ENCODE data around the gene BHLHE23.

GRCh38 chr20:62980380-62980960 is 26.3 kb downstream of the BHLHE23 start:
- no peak for TF ChIP-seq JUND (IDR thresholded peaks at IDR 0.05)
- no peak for TF ChIP-seq SRF (IDR thresholded peaks at IDR 0.05; ENCODE audit: low read depth)
- TF ChIP-seq, protein P1, sequence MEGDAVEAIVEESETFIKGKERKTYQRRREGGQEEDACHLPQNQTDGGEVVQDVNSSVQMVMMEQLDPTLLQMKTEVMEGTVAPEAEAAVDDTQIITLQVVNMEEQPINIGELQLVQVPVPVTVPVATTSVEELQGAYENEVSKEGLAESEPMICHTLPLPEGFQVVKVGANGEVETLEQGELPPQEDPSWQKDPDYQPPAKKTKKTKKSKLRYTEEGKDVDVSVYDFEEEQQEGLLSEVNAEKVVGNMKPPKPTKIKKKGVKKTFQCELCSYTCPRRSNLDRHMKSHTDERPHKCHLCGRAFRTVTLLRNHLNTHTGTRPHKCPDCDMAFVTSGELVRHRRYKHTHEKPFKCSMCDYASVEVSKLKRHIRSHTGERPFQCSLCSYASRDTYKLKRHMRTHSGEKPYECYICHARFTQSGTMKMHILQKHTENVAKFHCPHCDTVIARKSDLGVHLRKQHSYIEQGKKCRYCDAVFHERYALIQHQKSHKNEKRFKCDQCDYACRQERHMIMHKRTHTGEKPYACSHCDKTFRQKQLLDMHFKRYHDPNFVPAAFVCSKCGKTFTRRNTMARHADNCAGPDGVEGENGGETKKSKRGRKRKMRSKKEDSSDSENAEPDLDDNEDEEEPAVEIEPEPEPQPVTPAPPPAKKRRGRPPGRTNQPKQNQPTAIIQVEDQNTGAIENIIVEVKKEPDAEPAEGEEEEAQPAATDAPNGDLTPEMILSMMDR (IDR thresholded peaks at IDR 0.05 in 2 of 3, conservative IDR thresholded peaks at IDR 0.05 in 1 of 3; ENCODE audit: borderline replicate concordance in 1 of 3, insufficient read depth in 1 of 3, low read depth in 2 of 3, low read length in 2 of 3): no peak
- no peak for TF ChIP-seq SP1 (IDR thresholded peaks at IDR 0.05; ENCODE audit: low read depth)
- TF ChIP-seq RAD21 (IDR thresholded peaks at IDR 0.05; ENCODE audit: low read depth): no peak
- no peak for TF ChIP-seq FOSL1 (IDR thresholded peaks at IDR 0.05; ENCODE audit: low read depth)
- no peak for TF ChIP-seq POLR2A (IDR thresholded peaks at IDR 0.05; ENCODE audit: borderline replicate concordance, extremely low read depth, insufficient read depth, insufficient read length)
- TF ChIP-seq EZH2 (IDR thresholded peaks at IDR 0.05): no peak
- no peak for TF ChIP-seq POLR2AphosphoS5 (IDR thresholded peaks at IDR 0.05; ENCODE audit: low read depth, low read length)
- TF ChIP-seq TCF7L2 (IDR thresholded peaks at IDR 0.05; ENCODE audit: borderline replicate concordance, extremely low read depth, insufficient read depth, insufficient read length): no peak
- TF ChIP-seq EGR1 (IDR thresholded peaks at IDR 0.05; ENCODE audit: low read depth): no peak
- TF ChIP-seq MAX (IDR thresholded peaks at IDR 0.05): no peak
- no peak for TF ChIP-seq YY1 (IDR thresholded peaks at IDR 0.05; ENCODE audit: extremely low read depth, insufficient replicate concordance, low read depth, low read length)

Measured in HCT116 (cell line).